ENCODE data around the gene MEI1. TPM values are rescaled to one million over a fixed set of nuclear protein-coding genes. Genes with fewer than 3 reads are reported as not detected.

MEI1 gene
- total RNA-seq, 1 experiment from 2014 or later = 0.18 TPM

DNA sequence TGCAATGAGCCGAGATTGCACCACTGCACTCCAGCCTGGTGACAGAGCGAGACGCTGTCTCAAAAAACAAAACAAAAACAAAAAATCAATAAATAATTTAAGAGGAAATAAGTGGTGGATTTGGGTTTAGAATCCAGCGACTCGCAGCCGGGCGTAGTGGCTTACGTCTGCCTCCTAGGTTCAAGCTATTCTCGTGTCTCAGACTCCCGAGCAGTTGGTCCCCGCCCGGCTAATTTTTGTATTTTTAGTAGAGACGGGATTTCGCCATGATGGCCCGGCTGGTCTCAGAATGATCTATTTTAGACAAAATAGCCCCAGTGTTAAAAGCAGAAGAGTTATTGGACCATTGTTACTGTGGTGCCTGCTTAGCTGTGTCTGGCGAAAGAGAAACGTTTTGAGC lies 40.4 kb upstream of the MEI1 start:
- ChIA-PET CTCF (no interaction called here), POLR2A (no interaction called here)
- TF ChIP-seq POLR2AphosphoS5 (IDR thresholded peaks at IDR 0.05; ENCODE audit: low read depth, low read length) = no peak
- TF ChIP-seq, protein P1, sequence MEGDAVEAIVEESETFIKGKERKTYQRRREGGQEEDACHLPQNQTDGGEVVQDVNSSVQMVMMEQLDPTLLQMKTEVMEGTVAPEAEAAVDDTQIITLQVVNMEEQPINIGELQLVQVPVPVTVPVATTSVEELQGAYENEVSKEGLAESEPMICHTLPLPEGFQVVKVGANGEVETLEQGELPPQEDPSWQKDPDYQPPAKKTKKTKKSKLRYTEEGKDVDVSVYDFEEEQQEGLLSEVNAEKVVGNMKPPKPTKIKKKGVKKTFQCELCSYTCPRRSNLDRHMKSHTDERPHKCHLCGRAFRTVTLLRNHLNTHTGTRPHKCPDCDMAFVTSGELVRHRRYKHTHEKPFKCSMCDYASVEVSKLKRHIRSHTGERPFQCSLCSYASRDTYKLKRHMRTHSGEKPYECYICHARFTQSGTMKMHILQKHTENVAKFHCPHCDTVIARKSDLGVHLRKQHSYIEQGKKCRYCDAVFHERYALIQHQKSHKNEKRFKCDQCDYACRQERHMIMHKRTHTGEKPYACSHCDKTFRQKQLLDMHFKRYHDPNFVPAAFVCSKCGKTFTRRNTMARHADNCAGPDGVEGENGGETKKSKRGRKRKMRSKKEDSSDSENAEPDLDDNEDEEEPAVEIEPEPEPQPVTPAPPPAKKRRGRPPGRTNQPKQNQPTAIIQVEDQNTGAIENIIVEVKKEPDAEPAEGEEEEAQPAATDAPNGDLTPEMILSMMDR (IDR thresholded peaks at IDR 0.05) = no peak
- TF ChIP-seq, protein P2, sequence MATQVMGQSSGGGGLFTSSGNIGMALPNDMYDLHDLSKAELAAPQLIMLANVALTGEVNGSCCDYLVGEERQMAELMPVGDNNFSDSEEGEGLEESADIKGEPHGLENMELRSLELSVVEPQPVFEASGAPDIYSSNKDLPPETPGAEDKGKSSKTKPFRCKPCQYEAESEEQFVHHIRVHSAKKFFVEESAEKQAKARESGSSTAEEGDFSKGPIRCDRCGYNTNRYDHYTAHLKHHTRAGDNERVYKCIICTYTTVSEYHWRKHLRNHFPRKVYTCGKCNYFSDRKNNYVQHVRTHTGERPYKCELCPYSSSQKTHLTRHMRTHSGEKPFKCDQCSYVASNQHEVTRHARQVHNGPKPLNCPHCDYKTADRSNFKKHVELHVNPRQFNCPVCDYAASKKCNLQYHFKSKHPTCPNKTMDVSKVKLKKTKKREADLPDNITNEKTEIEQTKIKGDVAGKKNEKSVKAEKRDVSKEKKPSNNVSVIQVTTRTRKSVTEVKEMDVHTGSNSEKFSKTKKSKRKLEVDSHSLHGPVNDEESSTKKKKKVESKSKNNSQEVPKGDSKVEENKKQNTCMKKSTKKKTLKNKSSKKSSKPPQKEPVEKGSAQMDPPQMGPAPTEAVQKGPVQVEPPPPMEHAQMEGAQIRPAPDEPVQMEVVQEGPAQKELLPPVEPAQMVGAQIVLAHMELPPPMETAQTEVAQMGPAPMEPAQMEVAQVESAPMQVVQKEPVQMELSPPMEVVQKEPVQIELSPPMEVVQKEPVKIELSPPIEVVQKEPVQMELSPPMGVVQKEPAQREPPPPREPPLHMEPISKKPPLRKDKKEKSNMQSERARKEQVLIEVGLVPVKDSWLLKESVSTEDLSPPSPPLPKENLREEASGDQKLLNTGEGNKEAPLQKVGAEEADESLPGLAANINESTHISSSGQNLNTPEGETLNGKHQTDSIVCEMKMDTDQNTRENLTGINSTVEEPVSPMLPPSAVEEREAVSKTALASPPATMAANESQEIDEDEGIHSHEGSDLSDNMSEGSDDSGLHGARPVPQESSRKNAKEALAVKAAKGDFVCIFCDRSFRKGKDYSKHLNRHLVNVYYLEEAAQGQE (IDR thresholded peaks at IDR 0.05; ENCODE audit: insufficient read depth in 1 of 2, low read depth in 2 of 2, low read length in 1 of 2) = no peak
- TF ChIP-seq TCF7L2 (IDR thresholded peaks at IDR 0.05; ENCODE audit: low read depth, low read length) = no peak
- no peak for TF ChIP-seq SIN3A (IDR thresholded peaks at IDR 0.05; ENCODE audit: borderline replicate concordance, insufficient read depth, low read depth, low read length)
- Histone ChIP-seq H3K27me3 (ENCODE audit: control insufficient read depth, insufficient read depth, low read length) (no peaks in the 10 kb centered on the region), H3K4me3 (ENCODE audit: low read depth in 2 of 2, low read length in 2 of 2) (no peak overlapping the region), H3K36me3 (ENCODE audit: control insufficient read depth, insufficient read depth, low read length) (peaks cover 37% of the 10 kb centered on the region; the same call in 1 of the 2 replicates), H3K4me1 (ENCODE audit: control insufficient read depth, insufficient read depth, low read length) (no peaks in the 10 kb centered on the region), H3K9me3 (ENCODE audit: control insufficient read depth, insufficient read depth, low read depth, low read length) (no peaks in the 10 kb centered on the region), H3K27ac (ENCODE audit: low read length) (no peak overlapping the region)
- DNase-seq (ENCODE audit: low read depth, low spot score) (no peak), ATAC-seq (no peak)
- intact Hi-C loops (cut with micrococcal nuclease; ENCODE audit: unreplicated experiment) = no loop called here
- no TSS peak for BruUV-seq (replicated peaks)
- in situ Hi-C loops (cut with HindIII; ENCODE audit: low pct_unique_long_range_greater_than_20kb, low sequenced_read_pairs) = no loop called here

DNA sequence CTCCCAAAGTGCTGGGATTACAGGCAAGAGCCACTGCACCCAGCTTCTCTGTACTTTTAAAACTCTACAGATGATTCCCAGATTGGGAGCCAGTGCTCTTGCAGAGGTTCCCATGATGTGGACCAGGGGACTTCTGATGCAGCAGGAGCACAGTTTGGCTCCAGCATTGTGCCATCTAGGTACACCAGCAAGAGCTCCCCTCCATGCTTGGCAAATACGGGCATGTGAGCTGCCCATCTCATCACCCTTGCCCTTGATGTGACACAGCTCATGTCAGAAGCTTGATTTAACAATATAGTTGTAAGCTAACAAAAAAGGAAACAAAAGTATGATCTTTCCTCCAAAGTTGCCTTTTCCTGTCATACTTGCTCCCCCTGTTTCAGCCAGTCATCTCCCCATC lies 39.4 kb upstream of the MEI1 start:
- intact Hi-C loops (cut with micrococcal nuclease; ENCODE audit: unreplicated experiment) (no loop called here), in situ Hi-C loops (cut with HindIII; ENCODE audit: low pct_unique_long_range_greater_than_20kb, low sequenced_read_pairs) (no loop called here)
- Histone ChIP-seq H3K4me1 (ENCODE audit: control insufficient read depth, insufficient read depth, low read length) (no peaks in the 10 kb centered on the region), H3K9me3 (ENCODE audit: control insufficient read depth, insufficient read depth, low read depth, low read length) (no peaks in the 10 kb centered on the region), H3K36me3 (ENCODE audit: control insufficient read depth, insufficient read depth, low read length) (peaks cover 29% of the 10 kb centered on the region; the same call in 1 of the 2 replicates), H3K4me3 (ENCODE audit: low read depth in 2 of 2, low read length in 2 of 2) (no peak overlapping the region), H3K27me3 (ENCODE audit: control insufficient read depth, insufficient read depth, low read length) (no peaks in the 10 kb centered on the region), H3K27ac (ENCODE audit: low read length) (no peak overlapping the region)
- TF ChIP-seq SIN3A (IDR thresholded peaks at IDR 0.05; ENCODE audit: borderline replicate concordance, insufficient read depth, low read depth, low read length) (no peak), POLR2AphosphoS5 (IDR thresholded peaks at IDR 0.05; ENCODE audit: low read depth, low read length) (no peak)
- TF ChIP-seq, protein P2 (IDR thresholded peaks at IDR 0.05; ENCODE audit: insufficient read depth in 1 of 2, low read depth in 2 of 2, low read length in 1 of 2) = no peak
- ChIA-PET CTCF (no interaction called here), POLR2A (interaction anchor here (1.0 kb wide), 1 partner anchor 9 kb away, joined by 5 read pairs; no protein-coding TSS in a partner anchor)
- DNase-seq (ENCODE audit: low read depth, low spot score) = no peak
- ATAC-seq = no peak
- BruUV-seq (replicated peaks) = no TSS peak

Data from Panc1 (cell line).